Inflammatory macrophage (primary cell): ENCODE data around the gene INO80D.
A peak's percentile ranks its signal among the peaks of the same experiment; 100 is the strongest.
"Not testable (repeated sequence)": the region's sequence is repeated elsewhere in the genome, so short reads cannot be mapped to it uniquely, and the experiment has no call there.

ENCODE experiments used
- DNase-seq, 2 donors: peaks; one replicate each; pipeline ENCODE4 v3.0.0-alpha.2; 2020 to 2022

The INO80D gene

GRCh38 chr2:206083602-206084438, 2.2 kb downstream of the INO80D start:
- peak; percentile 22 to 31 for DNase-seq

- no peak for DNase-seq
These were observed 3.6 kb downstream of the INO80D start for GRCh38 chr2:206082298-206082843.

DNA sequence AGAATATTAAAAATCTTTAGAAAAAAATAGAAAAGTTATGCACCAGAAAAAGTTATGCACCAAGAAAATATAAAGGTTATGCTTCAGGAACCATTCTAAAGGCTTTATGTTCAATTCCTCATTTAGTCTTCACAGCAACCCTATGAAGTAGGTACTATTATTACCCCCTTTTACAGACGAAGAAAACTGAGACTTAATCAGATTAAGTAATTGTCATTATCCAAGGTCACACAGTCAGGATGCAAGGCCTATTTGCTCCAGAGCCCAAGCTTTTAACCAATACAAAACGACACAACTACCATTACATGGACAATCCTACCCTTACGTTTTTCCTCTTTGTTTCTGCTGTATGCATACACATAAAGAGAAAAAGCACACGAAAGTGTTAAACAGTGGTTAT, 5.0 kb downstream of the INO80D start:
- no peak for DNase-seq

DNA sequence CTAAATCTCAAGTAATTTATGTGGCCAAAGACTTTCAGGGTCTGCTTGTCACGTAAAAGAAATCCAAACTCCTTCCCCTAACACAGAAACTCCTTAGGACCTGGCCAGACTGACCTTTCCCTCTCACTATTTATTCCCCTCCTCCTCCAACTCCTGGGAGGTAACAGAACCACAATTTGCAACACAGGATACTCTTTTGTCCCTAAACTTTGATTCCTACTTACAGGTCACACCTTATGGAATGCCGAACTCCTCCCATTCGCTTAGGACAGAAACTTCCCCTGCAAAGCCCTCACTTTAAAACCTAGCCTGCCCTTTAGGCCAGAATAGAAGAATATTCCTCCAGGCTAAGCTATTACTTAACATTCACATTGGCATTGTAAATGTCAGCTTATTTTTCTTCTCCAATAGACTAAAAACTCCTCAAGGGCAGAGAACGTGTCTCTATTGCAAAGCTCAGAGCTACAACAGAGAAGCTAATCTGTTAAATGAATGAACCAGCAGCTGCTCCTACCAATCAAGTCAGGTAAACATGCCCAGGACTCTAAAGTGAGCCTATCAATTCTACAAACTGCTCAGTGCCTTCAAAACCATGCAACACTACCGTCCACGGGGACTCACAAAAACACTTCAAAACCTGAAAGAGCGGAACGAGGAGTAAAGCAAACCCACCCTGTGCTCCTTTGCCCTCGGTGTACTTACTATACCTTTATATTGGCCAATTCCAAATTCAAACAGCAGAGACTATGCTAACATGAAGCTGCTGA, 6.1 kb downstream of the INO80D start:
- no peak for DNase-seq

DNA sequence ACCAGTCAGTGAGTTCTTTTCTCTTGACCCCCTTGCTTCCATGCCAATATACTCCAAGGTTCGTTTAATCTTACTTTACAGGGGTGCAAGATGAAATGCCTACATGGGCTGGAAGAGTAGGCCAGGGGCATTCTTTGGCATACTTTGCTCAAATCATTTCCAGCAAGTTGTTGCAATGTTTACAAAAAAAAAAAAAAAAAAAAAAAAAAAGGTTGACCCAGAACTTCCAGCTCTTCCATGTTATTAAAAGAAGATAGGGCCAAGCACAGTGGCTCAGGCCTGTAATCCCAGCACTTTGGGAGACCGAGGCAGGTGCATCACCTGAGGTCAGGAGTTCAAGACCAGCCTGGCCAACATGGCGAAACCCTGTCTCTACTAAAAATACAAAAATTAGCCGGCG, 8.1 kb downstream of the INO80D start:
- DNase-seq = not testable (repeated sequence)

DNA sequence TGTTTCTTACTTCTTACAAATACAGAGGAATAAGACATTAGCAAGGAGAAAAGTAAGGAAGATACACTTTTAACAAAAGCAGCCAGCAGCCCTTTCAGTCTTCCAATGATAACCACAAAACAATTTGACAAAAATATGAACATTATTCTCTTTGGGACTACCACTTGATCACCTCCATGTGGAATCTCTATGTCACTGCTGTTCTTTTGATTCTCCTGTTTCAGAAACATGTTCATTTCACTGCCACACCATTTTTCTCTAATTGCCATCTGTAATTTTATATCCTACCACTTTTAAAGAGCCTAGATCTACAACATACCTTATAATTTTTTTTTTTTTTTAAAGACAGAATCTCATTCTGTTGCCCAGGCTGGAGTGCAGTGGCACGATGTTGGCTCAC, 10.9 kb downstream of the INO80D start:
- DNase-seq = no peak

GRCh38 chr2:206071807-206072206, 14.2 kb downstream of the INO80D start:
- peak; percentile 29 to 42 for DNase-seq

DNA sequence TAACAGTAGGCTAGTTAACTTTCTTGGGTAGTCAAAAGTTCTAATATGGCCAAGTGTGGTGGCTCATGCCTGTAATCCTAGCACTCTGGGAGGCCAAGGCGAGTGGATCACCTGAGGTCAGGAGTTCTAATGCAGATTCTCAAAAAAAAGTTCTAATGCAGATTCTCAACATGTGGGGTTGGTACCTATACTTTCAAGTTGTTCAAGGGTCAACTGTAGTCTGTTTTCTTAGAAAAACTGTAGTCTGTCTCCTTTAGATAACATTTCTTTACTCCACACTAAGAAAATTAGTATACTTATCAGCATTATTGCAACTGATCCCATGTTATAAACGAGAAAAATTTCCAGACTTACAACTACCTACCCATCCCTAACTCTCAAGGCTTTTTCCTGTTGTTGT, 16.6 kb downstream of the INO80D start:
- no peak for DNase-seq

- DNase-seq = no peak
These were observed 17.8 kb downstream of the INO80D start for GRCh38 chr2:206068207-206068606.

- DNase-seq = peak in 1 of 2 donors; percentile 54
These were observed 21.9 kb downstream of the INO80D start for GRCh38 chr2:206064077-206064476.

- DNase-seq = no peak
These were observed 22.3 kb downstream of the INO80D start for GRCh38 chr2:206063635-206064034.

- no peak for DNase-seq
These were observed 23.2 kb downstream of the INO80D start for GRCh38 chr2:206062724-206063123.

- no peak for DNase-seq
These were observed 29.7 kb downstream of the INO80D start for GRCh38 chr2:206056286-206056685.

DNA sequence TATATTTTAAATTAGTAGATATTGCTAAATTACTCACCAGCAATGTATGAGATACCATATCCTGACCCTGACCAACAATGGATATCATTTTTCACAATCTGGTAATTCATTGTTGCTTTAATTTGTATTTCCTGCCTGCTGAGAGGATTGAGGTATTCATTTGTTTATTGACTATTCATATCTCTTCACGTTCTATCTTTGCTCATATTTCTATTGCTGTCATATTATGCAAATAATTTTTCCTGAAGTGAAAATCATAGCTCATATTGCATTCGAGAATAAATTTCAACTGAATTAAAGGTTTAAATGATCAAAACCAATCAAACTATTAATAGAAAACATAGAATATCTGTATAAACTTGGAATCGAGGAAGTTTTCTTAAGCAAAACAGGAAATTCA, 31.0 kb downstream of the INO80D start:
- no peak for DNase-seq

DNA sequence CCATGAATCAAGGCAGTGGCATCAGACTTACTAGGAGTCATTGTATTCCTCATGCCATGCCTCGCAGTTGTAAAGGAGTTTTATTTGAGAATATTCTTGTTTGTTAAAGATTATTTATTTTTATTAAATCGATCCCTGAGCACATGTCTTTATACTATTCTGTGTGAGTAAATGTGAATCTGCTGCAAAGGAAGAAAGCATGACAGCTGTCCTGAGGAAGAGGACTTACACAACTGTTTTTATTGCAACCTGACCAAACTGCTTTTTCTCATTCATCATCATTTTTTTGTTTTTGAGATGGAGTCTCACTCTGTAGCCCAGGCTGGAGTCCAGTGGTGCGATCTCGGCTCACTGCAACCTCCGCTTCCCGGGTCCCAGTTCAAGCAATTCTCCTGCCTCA, 34.1 kb downstream of the INO80D start:
- no peak for DNase-seq

DNA sequence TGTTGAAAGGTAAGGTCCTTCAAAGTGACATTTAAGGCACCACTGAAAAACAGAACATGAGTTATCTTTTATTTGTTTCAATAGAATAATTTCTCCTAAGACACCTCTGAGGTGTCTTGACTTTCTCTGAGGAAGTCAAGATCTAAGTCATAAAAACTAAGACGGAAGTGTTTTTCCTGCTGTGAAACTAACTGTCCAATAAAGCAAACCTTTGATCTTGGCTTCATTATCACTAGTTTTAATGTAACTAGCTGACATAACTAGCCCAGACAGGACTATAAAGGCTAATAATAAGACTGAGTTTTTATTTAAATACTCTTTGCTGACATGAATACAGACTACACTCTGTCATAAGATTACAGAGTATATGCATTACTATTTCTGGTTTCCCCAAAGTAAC, 36.6 kb downstream of the INO80D start:
- DNase-seq = no peak

DNA sequence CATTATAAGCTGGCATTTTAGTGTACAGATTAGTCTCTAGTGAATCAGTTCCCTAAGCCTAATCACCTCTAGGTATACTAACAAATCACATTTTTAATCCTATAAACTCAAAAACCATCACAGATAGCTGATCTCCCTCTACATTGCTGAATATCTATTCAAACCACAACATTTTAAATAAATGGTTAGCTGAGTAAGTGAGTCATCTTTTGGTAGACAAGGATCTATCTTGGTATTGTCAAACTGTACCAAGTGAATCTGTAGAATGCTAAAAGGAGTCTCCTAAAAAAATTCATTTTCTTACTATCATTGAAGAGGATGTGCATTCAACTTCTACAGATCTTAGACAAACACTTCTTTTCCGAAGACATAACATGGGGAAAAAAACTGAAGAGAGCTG, 40.7 kb downstream of the INO80D start:
- DNase-seq = no peak

GRCh38 chr2:206040525-206040924, 45.4 kb downstream of the INO80D start:
- no peak for DNase-seq

- DNase-seq = not testable (repeated sequence)
These were observed 50.6 kb downstream of the INO80D start for GRCh38 chr2:206035393-206035792.

GRCh38 chr2:206033452-206033851, 52.5 kb downstream of the INO80D start:
- not testable (repeated sequence) for DNase-seq

- no peak for DNase-seq
These were observed 53.9 kb downstream of the INO80D start for GRCh38 chr2:206031950-206032567.

- peak in 1 of 2 donors; percentile 76 for DNase-seq
These were observed 54.7 kb downstream of the INO80D start for GRCh38 chr2:206031162-206031784.

DNA sequence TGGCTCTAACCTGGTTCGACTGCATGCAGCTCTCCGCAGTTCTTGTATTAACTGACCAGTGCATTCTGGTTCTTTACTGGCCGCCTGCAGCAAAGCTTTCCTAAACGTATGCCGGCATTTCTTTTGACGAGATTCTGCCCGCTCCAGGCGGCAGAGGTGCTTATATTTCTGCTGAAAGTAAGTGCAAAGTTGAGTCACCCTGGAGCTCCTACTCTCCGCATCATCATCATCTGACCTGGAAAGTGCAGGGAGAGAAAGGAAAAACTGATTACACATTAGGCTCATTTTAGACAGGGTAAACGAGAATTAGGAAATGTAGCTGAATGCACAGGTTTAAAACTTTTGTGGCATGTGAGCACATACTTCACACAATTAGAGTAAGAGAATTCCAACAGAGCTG, 57.9 kb downstream of the INO80D start:
- DNase-seq = no peak
